Activated T-helper 17 cell treated with anti-CD3 and anti-CD28 coated beads, Interleukin-2, amount 50 U/mL, for 72 hours (primary cell): ENCODE data around the gene MFGE8. TPM values are rescaled to one million over a fixed set of nuclear protein-coding genes. Genes with fewer than 3 reads are reported as not detected.

Experiments used
- ATAC-seq: fragments of 150-1000 bp; cut with Tn5 transposase; replicated peaks from 2 replicates; pipeline ENCODE4 v1.10.0; 2021; ENCODE audit warnings: mild to moderate bottlenecking, moderate library complexity
- H3K27ac Mint-ChIP-seq: one replicate; pipeline ENCODE4 v1.8.0; 2022; ENCODE audit warnings: mixed read lengths
- H3K27me3 Mint-ChIP-seq: one replicate; pipeline ENCODE4 v1.8.0; 2022; ENCODE audit warnings: mixed read lengths
- H3K36me3 Mint-ChIP-seq: one replicate; pipeline ENCODE4 v1.8.0; 2022; ENCODE audit warnings: low read depth, mild to moderate bottlenecking, mixed read lengths
- H3K4me1 Mint-ChIP-seq: one replicate; pipeline ENCODE4 v1.8.0; 2022; ENCODE audit warnings: mixed read lengths
- H3K4me3 Mint-ChIP-seq: one replicate; pipeline ENCODE4 v1.8.0; 2022; ENCODE audit warnings: mild to moderate bottlenecking, mixed read lengths
- H3K9me3 Mint-ChIP-seq: one replicate; pipeline ENCODE4 v1.8.0; 2022; ENCODE audit warnings: mixed read lengths
- total RNA-seq, 2 donors: library from RNA; stranded (reverse); gene quantifications; one replicate each; pipeline ENCODE4 v1.2.3, GENCODE V29; 2022

MFGE8 gene
- total RNA-seq, 2 donors from 2014 or later = 17.0 to 19.2 TPM

- Mint-ChIP-seq H3K27me3 (no peaks in the 10 kb centered on the region), H3K4me1 (peaks cover 7% of the 10 kb centered on the region), H3K36me3 (peaks cover 84% of the 10 kb centered on the region), H3K27ac (no peak overlapping the region), H3K9me3 (no peaks in the 10 kb centered on the region), H3K4me3 (no peak overlapping the region)
- no peak for ATAC-seq
Observed at GRCh38 chr15:88877906-88878305, 35.3 kb downstream of the MFGE8 start.

GRCh38 chr15:88877415-88877814, 35.8 kb downstream of the MFGE8 start:
- no peak for ATAC-seq
- Mint-ChIP-seq H3K27ac (no peak overlapping the region), H3K4me1 (peaks cover 7% of the 10 kb centered on the region)

GRCh38 chr15:88876573-88876972, 36.6 kb downstream of the MFGE8 start:
- no peak overlapping the region for H3K27ac Mint-ChIP-seq
- no peak for ATAC-seq
- H3K9me3 Mint-ChIP-seq = no peaks in the 10 kb centered on the region
- no peaks in the 10 kb centered on the region for H3K4me1 Mint-ChIP-seq
- H3K27me3 Mint-ChIP-seq = no peaks in the 10 kb centered on the region
- H3K4me3 Mint-ChIP-seq = no peak overlapping the region
- peaks cover 71% of the 10 kb centered on the region for H3K36me3 Mint-ChIP-seq

More at GRCh38 chr15:88877415-88877814, 35.8 kb downstream of the MFGE8 start:
- H3K9me3 Mint-ChIP-seq = no peaks in the 10 kb centered on the region
- peaks cover 79% of the 10 kb centered on the region for H3K36me3 Mint-ChIP-seq
- no peak overlapping the region for H3K4me3 Mint-ChIP-seq
- H3K27me3 Mint-ChIP-seq = no peaks in the 10 kb centered on the region

- H3K27ac Mint-ChIP-seq = no peak overlapping the region
- no peaks in the 10 kb centered on the region for H3K4me1 Mint-ChIP-seq
- no peak overlapping the region for H3K4me3 Mint-ChIP-seq
- H3K9me3 Mint-ChIP-seq = no peaks in the 10 kb centered on the region
- peaks cover 55% of the 10 kb centered on the region for H3K36me3 Mint-ChIP-seq
- H3K27me3 Mint-ChIP-seq = no peaks in the 10 kb centered on the region
- no peak for ATAC-seq
Observed at GRCh38 chr15:88874684-88875083, 38.5 kb downstream of the MFGE8 start.

GRCh38 chr15:88874275-88874674, 38.9 kb downstream of the MFGE8 start:
- no peak overlapping the region for H3K27ac Mint-ChIP-seq
- no peaks in the 10 kb centered on the region for H3K4me1 Mint-ChIP-seq
- no peaks in the 10 kb centered on the region for H3K9me3 Mint-ChIP-seq
- no peak overlapping the region for H3K4me3 Mint-ChIP-seq
- no peak for ATAC-seq
- no peaks in the 10 kb centered on the region for H3K27me3 Mint-ChIP-seq
- H3K36me3 Mint-ChIP-seq = peaks cover 51% of the 10 kb centered on the region

- no peaks in the 10 kb centered on the region for H3K9me3 Mint-ChIP-seq
- no peak overlapping the region for H3K27ac Mint-ChIP-seq
- no peaks in the 10 kb centered on the region for H3K4me1 Mint-ChIP-seq
- peaks cover 48% of the 10 kb centered on the region for H3K36me3 Mint-ChIP-seq
- no peak overlapping the region for H3K4me3 Mint-ChIP-seq
- no peaks in the 10 kb centered on the region for H3K27me3 Mint-ChIP-seq
- no peak for ATAC-seq
Observed at GRCh38 chr15:88873786-88874185, 39.4 kb downstream of the MFGE8 start.

GRCh38 chr15:88872706-88873105, 40.5 kb downstream of the MFGE8 start:
- ATAC-seq = no peak
- Mint-ChIP-seq H3K36me3 (peaks cover 39% of the 10 kb centered on the region), H3K27me3 (no peaks in the 10 kb centered on the region), H3K4me1 (no peaks in the 10 kb centered on the region), H3K27ac (peak overlapping the region; percentile 30), H3K9me3 (no peaks in the 10 kb centered on the region), H3K4me3 (no peak overlapping the region)

GRCh38 chr15:88872106-88872505, 41.1 kb downstream of the MFGE8 start:
- H3K27me3 Mint-ChIP-seq = no peaks in the 10 kb centered on the region
- H3K4me3 Mint-ChIP-seq = no peak overlapping the region
- H3K36me3 Mint-ChIP-seq = peaks cover 35% of the 10 kb centered on the region
- no peak for ATAC-seq
- H3K9me3 Mint-ChIP-seq = no peaks in the 10 kb centered on the region
- no peaks in the 10 kb centered on the region for H3K4me1 Mint-ChIP-seq
- no peak overlapping the region for H3K27ac Mint-ChIP-seq

- Mint-ChIP-seq H3K27ac (no peak overlapping the region), H3K36me3 (peaks cover 27% of the 10 kb centered on the region), H3K27me3 (no peaks in the 10 kb centered on the region), H3K4me1 (no peaks in the 10 kb centered on the region), H3K9me3 (no peaks in the 10 kb centered on the region), H3K4me3 (no peak overlapping the region)
- ATAC-seq = no peak
Observed at GRCh38 chr15:88871313-88871712, 41.9 kb downstream of the MFGE8 start.

- Mint-ChIP-seq H3K4me3 (no peak overlapping the region), H3K4me1 (no peaks in the 10 kb centered on the region), H3K27me3 (no peaks in the 10 kb centered on the region), H3K36me3 (no peaks in the 10 kb centered on the region), H3K27ac (peak overlapping the region; percentile 63), H3K9me3 (no peaks in the 10 kb centered on the region)
- no peak for ATAC-seq
Observed at GRCh38 chr15:88866295-88866881, 46.8 kb downstream of the MFGE8 start.

- Mint-ChIP-seq H3K4me3 (no peak overlapping the region), H3K4me1 (no peaks in the 10 kb centered on the region), H3K36me3 (no peaks in the 10 kb centered on the region), H3K9me3 (no peaks in the 10 kb centered on the region), H3K27ac (peak overlapping the region; percentile 73), H3K27me3 (no peaks in the 10 kb centered on the region)
- ATAC-seq = no peak
Observed at GRCh38 chr15:88865498-88866099, 47.6 kb downstream of the MFGE8 start.

GRCh38 chr15:88864861-88865497, 48.2 kb downstream of the MFGE8 start:
- Mint-ChIP-seq H3K27ac (peak overlapping the region; percentile 73), H3K9me3 (no peaks in the 10 kb centered on the region)
- ATAC-seq = no peak

GRCh38 chr15:88863412-88863811, 49.8 kb downstream of the MFGE8 start:
- Mint-ChIP-seq H3K27me3 (no peaks in the 10 kb centered on the region), H3K9me3 (no peaks in the 10 kb centered on the region), H3K4me1 (no peaks in the 10 kb centered on the region), H3K36me3 (no peaks in the 10 kb centered on the region), H3K4me3 (no peak overlapping the region), H3K27ac (no peak overlapping the region)
- ATAC-seq = no peak

More at GRCh38 chr15:88864861-88865497, 48.2 kb downstream of the MFGE8 start:
- no peaks in the 10 kb centered on the region for H3K36me3 Mint-ChIP-seq
- H3K4me1 Mint-ChIP-seq = no peaks in the 10 kb centered on the region
- no peak overlapping the region for H3K4me3 Mint-ChIP-seq
- no peaks in the 10 kb centered on the region for H3K27me3 Mint-ChIP-seq

GRCh38 chr15:88860212-88860611, 53.0 kb downstream of the MFGE8 start:
- Mint-ChIP-seq H3K27me3 (no peaks in the 10 kb centered on the region), H3K27ac (no peak overlapping the region), H3K36me3 (no peaks in the 10 kb centered on the region), H3K4me1 (no peaks in the 10 kb centered on the region), H3K4me3 (no peak overlapping the region), H3K9me3 (no peaks in the 10 kb centered on the region)
- ATAC-seq = no peak

- peaks cover 2% of the 10 kb centered on the region for H3K9me3 Mint-ChIP-seq
- no peaks in the 10 kb centered on the region for H3K4me1 Mint-ChIP-seq
- H3K27me3 Mint-ChIP-seq = no peaks in the 10 kb centered on the region
- H3K36me3 Mint-ChIP-seq = no peaks in the 10 kb centered on the region
- no peak overlapping the region for H3K27ac Mint-ChIP-seq
- no peak overlapping the region for H3K4me3 Mint-ChIP-seq
- ATAC-seq = no peak
Observed at GRCh38 chr15:88859550-88859949, 53.6 kb downstream of the MFGE8 start.
